HepG2 (cell line): ENCODE measurements around the gene TEF.

ENCODE experiments used
- EP300 ChIP-seq, 3 experiments: sonication (generic) in 1 of 3; formaldehyde crosslinking in 1 of 3; IDR thresholded peaks; 2 replicates each; pipeline versions ENCODE4 v1.5.1 to v1.6.1; 2011 to 2020; ENCODE audit warnings: low read depth in 2 of 3, low read length in 2 of 3, borderline replicate concordance in 1 of 3, improper control_type of control experiment in 1 of 3, mild to moderate bottlenecking in 1 of 3, missing genetic modification reagents in 1 of 3, moderate library complexity in 1 of 3
- ERF ChIP-seq: IDR thresholded peaks from 2 replicates; pipeline ENCODE4 v1.6.1; 2018; ENCODE audit warnings: missing biosample characterization, missing genetic modification reagents
- HMGA1 ChIP-seq: sonication (generic); formaldehyde crosslinking; conservative IDR thresholded peaks from 2 replicates; pipeline ENCODE4 v1.4.0; 2020; ENCODE audit warnings: missing genetic modification reagents
- HNRNPH1 ChIP-seq: fragments of 200-400 bp; formaldehyde crosslinking; optimal IDR thresholded peaks from 2 replicates; pipeline ENCODE3; 2017; ENCODE audit warnings: mild to moderate bottlenecking, low read depth, low read length
- RFX5 ChIP-seq: IDR thresholded peaks from 2 replicates; pipeline ENCODE4 v1.6.1; 2011; ENCODE audit warnings: low read depth, low read length, improper control_type of control experiment
- ZNF3 ChIP-seq: IDR thresholded peaks from 2 replicates; pipeline ENCODE4 v1.7.0; 2017; ENCODE audit warnings: inconsistent platforms
- TF ChIP-seq, protein P1 (sequence below): sonication (generic); formaldehyde crosslinking; IDR thresholded peaks from 2 replicates; pipeline ENCODE4 v1.4.0; 2020; ENCODE audit warnings: missing genetic modification reagents, low read depth, mild to moderate bottlenecking, borderline replicate concordance
- TF ChIP-seq, protein P2 (sequence below), 2 experiments: sonication (generic) in 1 of 2; formaldehyde crosslinking in 1 of 2; IDR thresholded peaks; 2 replicates each; pipeline versions ENCODE4 v1.5.1 to v1.6.1; 2011 to 2020; ENCODE audit warnings: borderline replicate concordance in 1 of 2, low read depth in 1 of 2, low read length in 1 of 2, mild to moderate bottlenecking in 1 of 2, missing genetic modification reagents in 1 of 2, moderate library complexity in 1 of 2

DNA sequence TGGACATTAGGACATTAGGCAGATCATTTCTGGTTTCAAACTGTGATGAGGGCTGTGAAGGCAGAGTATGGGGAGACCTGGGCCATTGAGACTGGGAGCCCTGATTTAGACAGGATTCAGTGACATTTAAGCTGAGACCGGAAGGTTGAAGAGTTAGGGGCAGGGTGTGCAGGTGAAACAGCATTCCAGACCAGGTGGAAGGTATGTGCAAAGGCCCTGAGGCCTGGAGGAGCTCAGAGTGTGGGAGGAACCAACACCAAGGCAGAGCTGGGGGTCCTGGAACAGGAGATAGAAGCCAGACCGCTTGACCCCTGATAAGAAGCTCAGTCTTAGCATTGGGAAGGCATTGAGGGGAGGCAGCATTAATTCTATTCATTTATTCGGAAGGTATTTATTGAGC is 47.9 kb upstream of the TEF start:
- TF ChIP-seq HMGA1 (CRISPR knock-in tag) (no peak), HNRNPH1 (no peak), ZNF3 (CRISPR knock-in tag) (no peak), EP300 (IDR thresholded peaks at IDR 0.05; ENCODE audit: low read depth in 2 of 2, low read length in 2 of 2) (no peak), EP300 (CRISPR knock-in tag; IDR thresholded peaks at IDR 0.05; ENCODE audit: borderline replicate concordance) (no peak), ERF (no peak), RFX5 (no peak)
- TF ChIP-seq, protein P1, sequence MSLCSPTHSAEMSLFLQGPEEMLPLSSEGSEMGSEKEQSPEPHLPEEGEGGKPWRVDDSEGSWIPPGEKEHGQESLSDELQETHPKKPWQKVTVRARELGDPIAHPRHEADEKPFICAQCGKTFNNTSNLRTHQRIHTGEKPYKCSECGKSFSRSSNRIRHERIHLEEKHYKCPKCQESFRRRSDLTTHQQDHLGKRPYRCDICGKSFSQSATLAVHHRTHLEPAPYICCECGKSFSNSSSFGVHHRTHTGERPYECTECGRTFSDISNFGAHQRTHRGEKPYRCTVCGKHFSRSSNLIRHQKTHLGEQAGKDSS (CRISPR knock-in tag): no peak
- TF ChIP-seq, protein P2, sequence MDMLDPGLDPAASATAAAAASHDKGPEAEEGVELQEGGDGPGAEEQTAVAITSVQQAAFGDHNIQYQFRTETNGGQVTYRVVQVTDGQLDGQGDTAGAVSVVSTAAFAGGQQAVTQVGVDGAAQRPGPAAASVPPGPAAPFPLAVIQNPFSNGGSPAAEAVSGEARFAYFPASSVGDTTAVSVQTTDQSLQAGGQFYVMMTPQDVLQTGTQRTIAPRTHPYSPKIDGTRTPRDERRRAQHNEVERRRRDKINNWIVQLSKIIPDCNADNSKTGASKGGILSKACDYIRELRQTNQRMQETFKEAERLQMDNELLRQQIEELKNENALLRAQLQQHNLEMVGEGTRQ (IDR thresholded peaks at IDR 0.05; ENCODE audit: low read depth, low read length): no peak
- TF ChIP-seq, protein P2 (CRISPR knock-in tag; IDR thresholded peaks at IDR 0.05; ENCODE audit: borderline replicate concordance): no peak
